IMR-90 (cell line): ENCODE results near the gene MAPKAPK5. TPM values are rescaled to one million over a fixed set of nuclear protein-coding genes. Genes with fewer than 3 reads are reported as not detected.

Experiments used
- ATAC-seq: fragments of 200-7000 bp; cut with Tn5 transposase; 2 replicates; pipeline ENCODE4 v1.9.1; 2020; ENCODE audit warnings: low read depth, mild to moderate bottlenecking, moderate library complexity
- BruUV-seq: library from RNA; stranded (reverse); fragments of 400-500 nt; replicated peaks from 2 replicates; lab custom pipeline; 2021; lab: Mats Ljungman, UMichigan
- CTCF ChIA-PET: fragments of 300-600 bp; formaldehyde crosslinking; extraction: SDS; loops from one replicate; lab custom pipeline; 2021; ENCODE audit warnings: antibody characterized with exemption; lab: Yijun Ruan, JAX
- POLR2A ChIA-PET: fragments of 300-600 bp; sonication (Branson Sonifier 250); formaldehyde crosslinking; loops from one replicate; lab custom pipeline; 2022; ENCODE audit warnings: antibody characterized with exemption; ENCODE audit not compliant: unreplicated experiment; lab: Charles Lee
- DNase-seq: peaks from one replicate; pipeline ENCODE4 v3.0.0; 2013
- H2AFZ ChIP-seq: replicated peaks from 2 replicates; pipeline ENCODE3; 2013; ENCODE audit warnings: low read length, mild to moderate bottlenecking; ENCODE audit not compliant: poor library complexity
- H2AK5ac ChIP-seq: 2 replicates; pipeline ENCODE4 v1.6.1; 2013; ENCODE audit warnings: low read depth, low read length, inconsistent platforms
- H2AK9ac ChIP-seq: replicated peaks from 2 replicates; pipeline ENCODE3; 2013; ENCODE audit warnings: mild to moderate bottlenecking, low read depth, low read length, moderate library complexity; ENCODE audit not compliant: poor library complexity
- H2BK120ac ChIP-seq: 2 replicates; pipeline ENCODE4 v1.6.1; 2013; ENCODE audit warnings: low read depth, low read length, inconsistent platforms
- H2BK15ac ChIP-seq: 3 replicates; pipeline ENCODE4 v1.6.1; 2013; ENCODE audit warnings: low read depth, low read length, inconsistent platforms
- H2BK20ac ChIP-seq: 2 replicates; pipeline ENCODE4 v1.6.1; 2013; ENCODE audit warnings: low read depth, mild to moderate bottlenecking, inconsistent platforms, low read length, moderate library complexity
- H2BK5ac ChIP-seq: 2 replicates; pipeline ENCODE4 v1.6.1; 2013; ENCODE audit warnings: mild to moderate bottlenecking, low read depth, low read length, inconsistent platforms; ENCODE audit not compliant: poor library complexity, severe bottlenecking
- H3K14ac ChIP-seq: replicated peaks from 2 replicates; pipeline ENCODE4 v1.6.1; 2013; ENCODE audit warnings: low read depth, low read length, inconsistent platforms
- H3K18ac ChIP-seq: 2 replicates; pipeline ENCODE4 v1.6.1; 2013; ENCODE audit warnings: low read depth, low read length, control low read depth
- H3K23ac ChIP-seq: 2 replicates; pipeline ENCODE4 v1.6.1; 2013; ENCODE audit warnings: low read depth, low read length, inconsistent platforms
- H3K27ac ChIP-seq: 2 replicates; pipeline ENCODE4 v1.5.1; 2013; ENCODE audit warnings: mild to moderate bottlenecking, control low read depth, low read length; ENCODE audit not compliant: insufficient read depth
- H3K27me3 ChIP-seq: 2 replicates; pipeline ENCODE4 v1.6.1; 2013; ENCODE audit warnings: low read length; ENCODE audit not compliant: control insufficient read depth, insufficient read depth
- H3K36me3 ChIP-seq: 2 replicates; pipeline ENCODE4 v1.6.1; 2013; ENCODE audit warnings: low read length, mixed read lengths; ENCODE audit not compliant: control insufficient read depth, insufficient read depth
- H3K4ac ChIP-seq: 2 replicates; pipeline ENCODE4 v1.6.1; 2013; ENCODE audit warnings: low read depth, low read length, inconsistent platforms
- H3K4me1 ChIP-seq: 2 replicates; pipeline ENCODE4 v1.6.1; 2013; ENCODE audit warnings: low read length, mixed read lengths; ENCODE audit not compliant: control insufficient read depth, insufficient read depth
- H3K4me2 ChIP-seq: 2 replicates; pipeline ENCODE4 v1.6.1; 2013; ENCODE audit warnings: low read depth, mild to moderate bottlenecking, control low read depth, low read length, moderate library complexity
- H3K4me3 ChIP-seq: 2 replicates; pipeline ENCODE4 v1.5.1; 2013; ENCODE audit warnings: low read depth, mild to moderate bottlenecking, control low read depth, low read length, moderate library complexity; ENCODE audit not compliant: insufficient read depth
- H3K56ac ChIP-seq: 2 replicates; pipeline ENCODE4 v1.6.1; 2013; ENCODE audit warnings: low read length, inconsistent platforms; ENCODE audit not compliant: insufficient read depth; ENCODE audit errors: extremely low read depth
- H3K79me1 ChIP-seq, 2 experiments: 2 replicates each; pipeline ENCODE4 v1.6.1; 2013; ENCODE audit warnings: low read length in 2 of 2, inconsistent platforms in 1 of 2, low read depth in 1 of 2
- H3K9ac ChIP-seq: 2 replicates; pipeline ENCODE4 v1.6.1; 2013; ENCODE audit warnings: low read depth, low read length, control low read depth
- H3K9me1 ChIP-seq: 2 replicates; pipeline ENCODE4 v1.6.1; 2013; ENCODE audit warnings: low read length, inconsistent platforms; ENCODE audit not compliant: insufficient read depth
- H3K9me3 ChIP-seq: 2 replicates; pipeline ENCODE4 v1.6.1; 2013; ENCODE audit warnings: low read length; ENCODE audit not compliant: control insufficient read depth, insufficient read depth
- H4K20me1 ChIP-seq: 2 replicates; pipeline ENCODE4 v1.6.1; 2013; ENCODE audit warnings: low read length, inconsistent platforms; ENCODE audit not compliant: insufficient read depth
- H4K5ac ChIP-seq: 2 replicates; pipeline ENCODE4 v1.6.1; 2013; ENCODE audit warnings: mild to moderate bottlenecking, low read depth, low read length, control low read depth
- H4K8ac ChIP-seq, 2 experiments: 2 replicates each; pipeline ENCODE4 v1.6.1; 2013; ENCODE audit warnings: low read depth in 2 of 2, low read length in 2 of 2, control low read depth in 1 of 2, inconsistent platforms in 1 of 2
- H4K91ac ChIP-seq: 2 replicates; pipeline ENCODE4 v1.6.1; 2013; ENCODE audit warnings: low read depth, low read length, inconsistent platforms; ENCODE audit not compliant: insufficient read depth
- BHLHE40 ChIP-seq: fragments of 150-350 bp; IDR thresholded peaks from 2 replicates; pipeline ENCODE4 v1.6.1; 2016; ENCODE audit warnings: mild to moderate bottlenecking, low read depth, low read length
- CEBPB ChIP-seq: IDR thresholded peaks from 2 replicates; pipeline ENCODE4 v1.6.1; 2012; ENCODE audit warnings: low read depth, low read length, improper control_type of control experiment
- CHD1 ChIP-seq: IDR thresholded peaks from 2 replicates; pipeline ENCODE4 v1.6.1; 2012; ENCODE audit warnings: low read depth, low read length, improper control_type of control experiment
- CTCF ChIP-seq: conservative IDR thresholded peaks from 2 replicates; pipeline ENCODE4 v1.5.1; 2012; ENCODE audit warnings: mild to moderate bottlenecking, low read depth, low read length, improper control_type of control experiment
- ELK1 ChIP-seq: fragments of 150-350 bp; IDR thresholded peaks from 2 replicates; pipeline ENCODE4 v1.6.1; 2016; ENCODE audit warnings: low read depth, mild to moderate bottlenecking, low read length, moderate library complexity, borderline replicate concordance
- FOS ChIP-seq: fragments of 150-350 bp; IDR thresholded peaks from 2 replicates; pipeline ENCODE4 v1.6.1; 2016; ENCODE audit warnings: low read depth, low read length
- MAFK ChIP-seq: IDR thresholded peaks from 2 replicates; pipeline ENCODE4 v1.6.1; 2012; ENCODE audit warnings: low read depth, low read length, improper control_type of control experiment
- MAZ ChIP-seq: IDR thresholded peaks from 2 replicates; pipeline ENCODE4 v1.6.1; 2012; ENCODE audit warnings: low read depth, mild to moderate bottlenecking, low read length, improper control_type of control experiment, moderate library complexity, borderline replicate concordance
- MXI1 ChIP-seq: IDR thresholded peaks from 2 replicates; pipeline ENCODE4 v1.6.1; 2012; ENCODE audit warnings: low read depth, mild to moderate bottlenecking, low read length, moderate library complexity, borderline replicate concordance
- NFE2L2 ChIP-seq: fragments of 150-350 bp; IDR thresholded peaks from 2 replicates; pipeline ENCODE4 v1.6.1; 2016; ENCODE audit warnings: low read depth, mild to moderate bottlenecking, low read length
- POLR2A ChIP-seq: IDR thresholded peaks from 2 replicates; pipeline ENCODE4 v1.6.1; 2012; ENCODE audit warnings: mild to moderate bottlenecking, low read depth, low read length
- RAD21 ChIP-seq: IDR thresholded peaks from 2 replicates; pipeline ENCODE4 v1.6.1; 2012; ENCODE audit warnings: low read length, improper control_type of control experiment
- RFX5 ChIP-seq: IDR thresholded peaks from 2 replicates; pipeline ENCODE4 v1.8.0; 2012; ENCODE audit warnings: low read depth, mild to moderate bottlenecking, low read length, moderate library complexity
- SMC3 ChIP-seq: fragments of 150-350 bp; IDR thresholded peaks from 2 replicates; pipeline ENCODE4 v1.6.1; 2016; ENCODE audit warnings: low read depth, mild to moderate bottlenecking, antibody characterized with exemption, low read length, moderate library complexity
- USF2 ChIP-seq: fragments of 150-350 bp; IDR thresholded peaks from 2 replicates; pipeline ENCODE4 v1.6.1; 2017; ENCODE audit warnings: mild to moderate bottlenecking, antibody characterized with exemption, low read length, low read depth
- whole genome bisulfite sequencing, 2 experiments: methylation state at CpG; one replicate each; pipeline versions ENCODE4 v1.1.5 to v1.1.7; 2013; ENCODE audit warnings: missing lambda C conversion rate in 2 of 2; ENCODE audit not compliant: insufficient read length in 1 of 2; ENCODE audit errors: extremely low coverage in 2 of 2; 5-methylcytosine and 5-hydroxymethylcytosine counted together
- dilution Hi-C: fragments of 300-500 bp; cut with HindIII; formaldehyde crosslinking; loops from one replicate; pipeline ENCODE4 v1.14.3; 2018; ENCODE audit warnings: low sequenced_read_pairs; ENCODE audit not compliant: unreplicated experiment
- in situ Hi-C: fragments of 300-500 bp; cut with MboI; formaldehyde crosslinking; loops from 3 replicates; pipeline ENCODE4 v1.14.3; 2019; ENCODE audit warnings: low sequenced_read_pairs, inconsistent platforms, mixed read lengths
- intact Hi-C: fragments of 100-400 bp; cut with micrococcal nuclease; formaldehyde crosslinking; loops from 2 replicates; pipeline ENCODE4 v1.10.0; 2022
- polyA plus RNA-seq, 3 experiments: library from polyadenylated mRNA; depleted of rRNA; stranded (reverse); fragments of >200 nt; gene quantifications; 2 replicates each; pipeline ENCODE4 v1.2.3, GENCODE V29; 2012; ENCODE audit warnings: low replicate concordance in 1 of 3
- total RNA-seq: library from RNA; depleted of rRNA; stranded (reverse); fragments of >200 nt; gene quantifications from 2 replicates; pipeline ENCODE4 v1.2.3, GENCODE V29; 2012

MAPKAPK5 gene
- total and polyA plus RNA-seq, 2 of the 4 experiments (the other 2 are of a cell fraction), result 35.0 to 44.6 TPM

- no peak overlapping the region for H4K91ac ChIP-seq
- H3K9ac ChIP-seq, result no peak overlapping the region
- H4K8ac ChIP-seq, result no peak overlapping the region
- no peaks in the 10 kb centered on the region for H3K9me1 ChIP-seq
- H3K23ac ChIP-seq, result no peak overlapping the region
- no peak overlapping the region for H3K4me2 ChIP-seq
- in situ Hi-C loops, result no loop called here
- peaks cover 12% of the 10 kb centered on the region for H3K27me3 ChIP-seq
- H2AK9ac ChIP-seq, result no peak overlapping the region
- BruUV-seq, result no TSS peak
- DNase-seq (no peak), ATAC-seq (no peak)
- H3K27ac ChIP-seq, result no peak overlapping the region
- H3K79me1 ChIP-seq, result no peaks in the 10 kb centered on the region
- no peaks in the 10 kb centered on the region for H3K36me3 ChIP-seq
- no peaks in the 10 kb centered on the region for H4K20me1 ChIP-seq
- dilution Hi-C loops, result no loop called here
- no peak overlapping the region for H2AK5ac ChIP-seq
- H2BK120ac ChIP-seq, result no peak overlapping the region
- no peak overlapping the region for H3K4ac ChIP-seq
- H3K4me1 ChIP-seq, result no peaks in the 10 kb centered on the region
- no peak overlapping the region for H3K56ac ChIP-seq
- no peak overlapping the region for H2BK15ac ChIP-seq
- H3K9me3 ChIP-seq, result no peaks in the 10 kb centered on the region
- H3K4me3 ChIP-seq, result no peak overlapping the region
- H4K5ac ChIP-seq, result no peak overlapping the region
- no peak overlapping the region for H3K14ac ChIP-seq
- H2BK5ac ChIP-seq, result no peak overlapping the region
- intact Hi-C loops, result no loop called here
- no peak overlapping the region for H2BK20ac ChIP-seq
- no CpG with 5 or more reads among the region's 6 CpGs for WGBS, 2 experiments
- ChIA-PET POLR2A (no interaction called here), CTCF (no interaction called here)
- no peak overlapping the region for H3K18ac ChIP-seq
- H2AFZ ChIP-seq, result no peak overlapping the region
- TF ChIP-seq FOS, result no peak
- no peak for TF ChIP-seq MXI1
- TF ChIP-seq MAFK, result no peak
- TF ChIP-seq RAD21, result no peak
- TF ChIP-seq SMC3, result no peak
- no peak for TF ChIP-seq CTCF
- no peak for TF ChIP-seq CHD1
- no peak for TF ChIP-seq RFX5
- no peak for TF ChIP-seq BHLHE40
- TF ChIP-seq ELK1, result no peak
- TF ChIP-seq USF2, result no peak
- TF ChIP-seq NFE2L2, result no peak
- no peak for TF ChIP-seq CEBPB
- no peak for TF ChIP-seq MAZ
- TF ChIP-seq POLR2A, result no peak
These were observed 22.6 kb upstream of the MAPKAPK5 start for GRCh38 chr12:111819191-111820158.
